Fibroblast of mammary gland (primary cell): ENCODE results near the gene GLI2.

Source experiments
- DNase-seq: peaks from one replicate; pipeline ENCODE4 v3.0.0-alpha.2; 2010; ENCODE audit warnings: low read depth
- H3K4me3 ChIP-seq: 2 replicates; pipeline ENCODE4 v1.5.1; 2011; ENCODE audit warnings: low read depth, mild to moderate bottlenecking, low read length, moderate library complexity; ENCODE audit not compliant: control insufficient read depth
- CTCF ChIP-seq: conservative IDR thresholded peaks from 2 replicates; pipeline ENCODE4 v1.5.1; 2011; ENCODE audit warnings: low read depth, low read length, inconsistent platforms; ENCODE audit not compliant: control insufficient read depth, insufficient read depth

Gene GLI2

GRCh38 chr2:120729406-120730399, 6.0 kb upstream of the GLI2 start:
- DNase-seq, result peak; percentile 91
- TF ChIP-seq CTCF, result no peak
- H3K4me3 ChIP-seq, result no peak overlapping the region

- DNase-seq, result no peak
- H3K4me3 ChIP-seq, result no peak overlapping the region
- no peak for TF ChIP-seq CTCF
These were observed 4.5 kb upstream of the GLI2 start for GRCh38 chr2:120731175-120731574.

- no peak overlapping the region for H3K4me3 ChIP-seq
- no peak for TF ChIP-seq CTCF
These were observed 3.0 kb upstream of the GLI2 start for GRCh38 chr2:120732506-120733237.

GRCh38 chr2:120733238-120733932, 2.3 kb upstream of the GLI2 start:
- DNase-seq, result no peak
- TF ChIP-seq CTCF, result no peak
- H3K4me3 ChIP-seq, result no peak overlapping the region

More at GRCh38 chr2:120732506-120733237, 3.0 kb upstream of the GLI2 start:
- no peak for DNase-seq

- DNase-seq, result no peak
These were observed 577 bp upstream of the GLI2 start for GRCh38 chr2:120734930-120735651.

More at GRCh38 chr2:120734930-120735651, 577 bp upstream of the GLI2 start:
- H3K4me3 ChIP-seq, result peak overlapping the region; percentile 74
- no peak for TF ChIP-seq CTCF
